Hematopoietic multipotent progenitor cell treated with erythropoietin and hydrocortisone succinate and interleukin-3 and kit ligand, for 6 days (in vitro differentiated cells): ENCODE results near the gene TM9SF3.
"Not testable (repeated sequence)": the region's sequence is repeated elsewhere in the genome, so short reads cannot be mapped to it uniquely, and the experiment has no call there.

Experiments
- DNase-seq: peaks from one replicate; pipeline ENCODE4 v3.0.0-alpha.2; 2015

The TM9SF3 gene

GRCh38 chr10:96560966-96561887, 25.6 kb downstream of the TM9SF3 start:
- no peak for DNase-seq

- no peak for DNase-seq
These were observed 26.3 kb downstream of the TM9SF3 start for GRCh38 chr10:96560489-96560888.

GRCh38 chr10:96556003-96556402, 30.8 kb downstream of the TM9SF3 start:
- peak; percentile 64 for DNase-seq

- no peak for DNase-seq
These were observed 31.5 kb downstream of the TM9SF3 start for GRCh38 chr10:96555330-96555729.

GRCh38 chr10:96548589-96548988, 38.2 kb downstream of the TM9SF3 start:
- no peak for DNase-seq

GRCh38 chr10:96545558-96545957, 41.3 kb downstream of the TM9SF3 start:
- not testable (repeated sequence) for DNase-seq

- no peak for DNase-seq
These were observed 44.9 kb downstream of the TM9SF3 start for GRCh38 chr10:96541921-96542320.

GRCh38 chr10:96540240-96540639, 46.6 kb downstream of the TM9SF3 start:
- DNase-seq: no peak

GRCh38 chr10:96538683-96539082, 48.1 kb downstream of the TM9SF3 start:
- DNase-seq: no peak

- DNase-seq: no peak
These were observed 50.7 kb downstream of the TM9SF3 start for GRCh38 chr10:96536129-96536528.

- DNase-seq: peak; percentile 69
These were observed 54.3 kb downstream of the TM9SF3 start for GRCh38 chr10:96532523-96532922.

- peak; percentile 16 for DNase-seq
These were observed 57.1 kb downstream of the TM9SF3 start for GRCh38 chr10:96529634-96530279.

- no peak for DNase-seq
These were observed 62.1 kb downstream of the TM9SF3 start for GRCh38 chr10:96524741-96525140.

GRCh38 chr10:96517284-96517683, 69.5 kb downstream of the TM9SF3 start:
- peak; percentile 54 for DNase-seq

GRCh38 chr10:96516337-96516736, 70.5 kb downstream of the TM9SF3 start:
- DNase-seq: no peak

GRCh38 chr10:96513698-96514561, 72.9 kb downstream of the TM9SF3 start, which contains the start of gene TLL2:
Gene TLL2, minus strand, starts transcription at chr10:96513926. Its CDS starts 241 bp downstream, at chr10:96513685.
- peak; percentile 86 for DNase-seq

- no peak for DNase-seq
These were observed 73.5 kb downstream of the TM9SF3 start for GRCh38 chr10:96513305-96513697.

GRCh38 chr10:96512524-96513304, 74.1 kb downstream of the TM9SF3 start:
- peak; percentile 47 for DNase-seq

GRCh38 chr10:96511044-96511945, 75.5 kb downstream of the TM9SF3 start:
- peak; percentile 69 for DNase-seq

- DNase-seq: no peak
These were observed 77.7 kb downstream of the TM9SF3 start for GRCh38 chr10:96509017-96509641.

- DNase-seq: no peak
These were observed 79.8 kb downstream of the TM9SF3 start for GRCh38 chr10:96507044-96507443.
